Activated naive CD4-positive, alpha-beta T cell treated with anti-CD3 and anti-CD28 coated beads, Interleukin-2, amount 50 U/mL, for 24 hours (primary cell): ENCODE measurements around the gene SLC1A2.

Experiments
- H3K27ac Mint-ChIP-seq: one replicate; pipeline ENCODE4 v1.8.0; 2021; ENCODE audit warnings: mild to moderate bottlenecking, mixed read lengths
- H3K27me3 Mint-ChIP-seq: one replicate; pipeline ENCODE4 v1.8.0; 2021; ENCODE audit warnings: mixed read lengths
- H3K36me3 Mint-ChIP-seq: one replicate; pipeline ENCODE4 v1.8.0; 2021; ENCODE audit warnings: mixed read lengths
- H3K4me1 Mint-ChIP-seq: one replicate; pipeline ENCODE4 v1.8.0; 2021; ENCODE audit warnings: mixed read lengths
- H3K4me3 Mint-ChIP-seq: one replicate; pipeline ENCODE4 v1.8.0; 2021; ENCODE audit warnings: mild to moderate bottlenecking, mixed read lengths
- H3K9me3 Mint-ChIP-seq: one replicate; pipeline ENCODE4 v1.8.0; 2021; ENCODE audit warnings: mixed read lengths

Gene SLC1A2

DNA sequence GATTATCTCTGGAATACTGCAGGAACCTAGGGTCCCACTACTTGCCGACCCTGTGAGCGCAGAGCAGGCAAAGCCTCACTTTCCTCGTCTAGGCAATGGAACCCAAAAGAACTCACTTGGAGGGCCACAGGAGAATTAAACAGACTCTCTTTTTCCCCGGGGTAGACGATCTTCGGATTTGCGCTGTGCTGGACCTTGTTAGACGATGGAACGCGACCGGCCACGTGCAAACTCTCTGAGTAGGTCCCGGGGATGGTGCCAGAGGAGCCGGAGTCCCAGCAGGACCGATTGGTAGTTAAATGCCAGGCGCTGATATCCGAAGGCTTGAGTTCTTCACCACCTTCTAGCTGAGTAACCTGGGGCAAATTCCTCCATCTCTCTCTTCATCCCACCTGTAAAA lies 1.0 kb upstream of the SLC1A2 start:
- Mint-ChIP-seq H3K9me3 (no peaks in the 10 kb centered on the region), H3K36me3 (no peaks in the 10 kb centered on the region), H3K4me1 (peaks cover 16% of the 10 kb centered on the region), H3K4me3 (peak overlapping the region; percentile 71), H3K27ac (no peak overlapping the region), H3K27me3 (peaks cover 59% of the 10 kb centered on the region)

DNA sequence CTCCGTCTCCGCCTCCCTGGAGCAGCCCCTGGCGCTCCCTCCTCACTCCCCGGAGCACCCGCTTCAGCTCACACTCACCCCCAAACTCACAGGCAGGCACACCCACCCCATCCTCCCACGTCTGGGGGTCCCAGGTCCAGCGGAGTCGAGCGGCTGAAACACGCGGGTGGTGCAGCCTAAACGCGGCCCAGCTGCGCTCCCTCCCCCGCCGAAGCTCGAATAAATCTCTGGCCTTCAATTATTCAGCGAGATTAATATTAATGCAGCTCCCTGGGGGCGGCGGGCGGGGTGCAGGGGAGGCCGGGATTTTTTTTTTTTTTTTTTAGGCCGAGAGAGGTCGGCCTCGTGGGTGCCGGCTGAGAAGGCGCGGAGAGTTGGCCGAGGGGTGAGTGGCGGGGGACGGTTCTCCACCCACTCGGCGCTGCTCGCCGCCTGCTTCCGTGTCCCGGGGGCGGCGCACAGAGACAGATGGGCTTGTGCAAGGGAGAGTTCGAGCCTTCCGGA lies 524 bp upstream of the SLC1A2 start:
- H3K36me3 Mint-ChIP-seq, result no peaks in the 10 kb centered on the region
- H3K4me3 Mint-ChIP-seq, result peak overlapping the region; percentile 71
- H3K9me3 Mint-ChIP-seq, result no peaks in the 10 kb centered on the region
- peaks cover 16% of the 10 kb centered on the region for H3K4me1 Mint-ChIP-seq
- no peak overlapping the region for H3K27ac Mint-ChIP-seq
- peaks cover 58% of the 10 kb centered on the region for H3K27me3 Mint-ChIP-seq

DNA sequence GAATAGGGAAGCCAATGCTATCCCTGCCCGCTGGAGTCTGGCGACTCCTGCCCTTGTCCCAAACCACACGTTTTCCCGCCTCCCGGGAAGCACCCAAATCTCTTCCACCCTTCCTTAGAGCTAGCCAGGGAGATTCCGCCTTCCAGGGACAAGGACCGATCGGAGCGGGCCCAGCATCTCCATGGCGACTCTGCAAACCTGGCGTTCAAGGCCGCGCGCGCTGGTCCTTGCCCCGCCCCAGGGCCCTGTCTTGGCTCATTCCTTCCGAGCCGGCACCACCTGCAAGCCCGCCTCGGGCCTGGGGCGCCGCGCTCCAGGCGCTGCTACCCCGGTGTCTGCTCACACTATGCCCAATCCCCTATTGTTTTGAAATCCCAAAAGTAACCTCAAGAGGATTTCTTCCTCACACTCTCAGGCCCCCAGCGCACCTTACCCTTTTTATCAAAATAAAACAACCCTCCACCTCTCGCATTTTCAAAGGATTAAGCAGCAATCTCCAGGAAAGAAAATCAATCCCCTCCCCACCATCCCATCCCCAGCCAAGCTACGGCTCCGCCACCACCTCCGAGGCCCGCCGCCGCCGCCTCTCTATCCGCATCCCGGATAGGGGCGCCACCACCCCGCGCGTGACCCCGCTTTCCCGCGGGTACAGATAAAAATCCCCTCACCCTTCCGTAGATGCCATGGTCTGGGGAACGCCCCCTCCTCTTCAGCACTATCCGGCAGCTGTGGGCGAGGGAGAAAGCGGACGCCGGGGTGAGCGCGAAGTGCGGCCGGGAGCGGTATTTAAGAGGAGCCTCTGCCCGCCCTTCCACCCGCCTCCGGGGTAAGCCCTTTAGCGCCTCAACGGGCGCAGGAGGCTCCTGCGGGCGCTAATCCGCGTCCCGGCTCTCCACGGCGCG lies 825 bp downstream of the SLC1A2 start:
- H3K36me3 Mint-ChIP-seq, result no peaks in the 10 kb centered on the region
- H3K4me1 Mint-ChIP-seq, result peaks cover 16% of the 10 kb centered on the region
- peak overlapping the region; percentile 81 for H3K4me3 Mint-ChIP-seq
- H3K9me3 Mint-ChIP-seq, result no peaks in the 10 kb centered on the region
- H3K27ac Mint-ChIP-seq, result peak overlapping the region; percentile 62
- peaks cover 58% of the 10 kb centered on the region for H3K27me3 Mint-ChIP-seq

DNA sequence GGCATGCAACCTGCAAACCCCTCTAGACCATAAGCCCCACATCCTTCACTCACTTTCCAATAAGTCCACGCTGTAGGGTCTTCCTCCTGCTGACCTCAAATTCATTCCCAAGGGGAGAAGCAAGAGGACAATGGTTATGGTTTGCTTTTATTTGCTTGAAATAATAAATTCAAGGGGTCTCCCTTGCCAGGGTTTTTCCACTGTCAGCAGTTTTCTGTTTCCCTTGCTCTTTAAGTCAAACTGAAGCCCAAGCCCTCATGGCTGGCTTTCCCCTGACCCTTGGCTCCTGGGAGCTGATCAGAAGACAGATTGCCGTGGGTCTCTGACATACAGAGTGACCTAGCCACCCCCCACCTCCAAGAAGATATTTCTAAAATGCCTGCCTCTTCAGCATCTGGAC lies 3.9 kb downstream of the SLC1A2 start:
- no peaks in the 10 kb centered on the region for H3K36me3 Mint-ChIP-seq
- H3K9me3 Mint-ChIP-seq, result no peaks in the 10 kb centered on the region
- H3K4me3 Mint-ChIP-seq, result no peak overlapping the region
- H3K27ac Mint-ChIP-seq, result no peak overlapping the region
- peaks cover 9% of the 10 kb centered on the region for H3K4me1 Mint-ChIP-seq
- peaks cover 34% of the 10 kb centered on the region for H3K27me3 Mint-ChIP-seq

DNA sequence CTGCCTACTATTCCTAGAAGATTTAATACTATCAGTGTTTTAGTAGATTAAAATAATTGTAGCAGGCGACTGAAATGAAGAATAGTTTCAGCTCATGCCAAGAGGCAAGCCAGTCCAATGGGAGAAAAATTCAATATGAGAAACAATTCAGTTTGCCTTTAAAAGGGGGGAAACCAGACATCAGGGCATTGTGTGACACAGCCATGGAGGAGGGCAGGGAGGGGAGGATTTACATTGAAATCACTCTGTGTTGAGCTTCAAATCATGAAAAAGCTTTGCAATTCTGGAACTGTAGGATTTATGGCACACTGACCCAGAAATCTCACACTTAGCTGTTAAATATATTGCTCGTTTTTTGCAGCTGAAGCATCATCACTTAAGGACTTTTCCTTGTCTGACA lies 4.6 kb downstream of the SLC1A2 start:
- H3K4me1 Mint-ChIP-seq, result peaks cover 5% of the 10 kb centered on the region
- no peaks in the 10 kb centered on the region for H3K9me3 Mint-ChIP-seq
- H3K4me3 Mint-ChIP-seq, result no peak overlapping the region
- no peaks in the 10 kb centered on the region for H3K36me3 Mint-ChIP-seq
- no peak overlapping the region for H3K27ac Mint-ChIP-seq
- H3K27me3 Mint-ChIP-seq, result peaks cover 30% of the 10 kb centered on the region

DNA sequence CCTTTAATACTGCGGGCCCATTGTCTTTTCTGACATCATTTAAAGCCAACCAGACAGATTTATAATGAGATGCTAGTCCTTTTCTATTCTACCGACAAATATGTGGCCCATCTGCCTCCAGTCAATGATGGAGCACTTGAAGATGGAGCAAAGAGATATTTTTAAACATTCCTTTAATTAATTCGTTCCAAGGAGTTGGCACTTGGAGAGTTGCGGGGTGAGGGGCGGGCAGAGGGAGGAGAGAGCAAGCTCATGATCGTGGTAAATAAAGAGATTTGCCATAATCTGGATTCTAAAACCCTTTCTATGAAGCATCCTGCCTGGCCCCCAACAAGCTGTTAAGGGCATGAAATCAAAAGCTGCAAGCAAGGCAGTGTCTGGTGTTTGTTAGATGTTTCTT lies 5.0 kb downstream of the SLC1A2 start:
- Mint-ChIP-seq H3K4me1 (peaks cover 5% of the 10 kb centered on the region), H3K4me3 (no peak overlapping the region), H3K9me3 (no peaks in the 10 kb centered on the region), H3K27me3 (peaks cover 29% of the 10 kb centered on the region), H3K36me3 (no peaks in the 10 kb centered on the region), H3K27ac (no peak overlapping the region)

DNA sequence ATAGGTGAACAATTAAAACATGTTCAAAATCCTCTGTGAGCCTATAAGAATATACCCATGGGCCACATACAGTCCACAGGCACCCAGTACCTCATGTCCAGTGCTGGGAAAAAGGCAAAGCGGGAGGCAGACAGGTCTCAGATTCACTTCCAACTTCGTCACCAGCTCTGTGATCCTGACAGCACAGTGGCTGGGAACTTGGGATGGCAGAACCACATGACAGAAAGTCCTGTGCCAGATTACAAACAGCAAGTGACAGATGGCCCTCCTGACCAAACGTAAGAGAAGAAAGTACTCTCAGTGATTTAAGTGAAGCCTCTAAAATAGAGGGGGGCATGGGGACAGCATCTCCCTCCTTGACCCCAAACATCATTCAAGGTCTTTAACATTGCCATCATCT lies 5.8 kb downstream of the SLC1A2 start:
- Mint-ChIP-seq H3K4me3 (no peak overlapping the region), H3K4me1 (peaks cover 4% of the 10 kb centered on the region), H3K27me3 (peaks cover 28% of the 10 kb centered on the region), H3K9me3 (no peaks in the 10 kb centered on the region), H3K36me3 (no peaks in the 10 kb centered on the region), H3K27ac (no peak overlapping the region)

DNA sequence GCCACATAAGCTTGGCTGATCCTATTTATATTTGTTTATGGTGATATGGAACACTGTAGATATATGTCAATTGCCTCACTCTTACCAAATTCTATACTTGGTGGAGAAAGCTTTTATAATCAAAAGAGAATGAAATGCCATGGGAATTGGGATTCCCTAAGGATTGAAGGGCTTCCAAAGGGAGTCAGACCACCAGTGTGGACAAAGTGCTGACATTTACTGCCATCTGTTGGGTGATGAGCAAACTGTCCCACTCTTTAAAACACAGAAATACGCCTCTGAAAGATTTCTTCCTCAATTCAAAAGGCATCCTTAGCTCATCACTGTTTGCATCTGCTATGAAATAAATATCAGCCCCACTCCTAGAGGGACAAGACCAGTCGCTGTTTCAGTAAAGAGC lies 7.1 kb downstream of the SLC1A2 start:
- Mint-ChIP-seq H3K27me3 (peaks cover 18% of the 10 kb centered on the region), H3K4me3 (no peak overlapping the region), H3K27ac (no peak overlapping the region), H3K4me1 (no peaks in the 10 kb centered on the region), H3K9me3 (no peaks in the 10 kb centered on the region), H3K36me3 (no peaks in the 10 kb centered on the region)

DNA sequence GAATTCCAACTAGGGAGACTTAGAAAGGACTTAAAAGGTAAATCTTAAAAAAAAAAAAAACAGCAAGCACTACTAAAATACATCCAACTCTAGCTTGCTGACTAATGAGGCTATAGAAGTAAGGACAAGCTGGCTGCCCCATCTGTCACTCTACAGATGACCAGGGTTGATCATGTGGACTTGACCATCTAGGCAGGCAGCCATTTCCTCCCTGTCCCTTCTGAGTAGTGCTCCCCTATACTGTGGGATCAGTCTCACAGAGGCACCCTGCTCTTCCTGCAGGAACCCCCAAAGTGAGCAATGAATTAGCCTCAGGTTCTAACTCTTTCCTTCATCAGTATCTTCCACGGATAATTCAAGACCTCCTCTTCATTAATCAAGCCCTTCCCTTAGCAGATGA lies 12.3 kb downstream of the SLC1A2 start:
- Mint-ChIP-seq H3K9me3 (no peaks in the 10 kb centered on the region), H3K4me1 (no peaks in the 10 kb centered on the region), H3K4me3 (no peak overlapping the region), H3K27me3 (peaks cover 5% of the 10 kb centered on the region), H3K27ac (no peak overlapping the region), H3K36me3 (no peaks in the 10 kb centered on the region)

DNA sequence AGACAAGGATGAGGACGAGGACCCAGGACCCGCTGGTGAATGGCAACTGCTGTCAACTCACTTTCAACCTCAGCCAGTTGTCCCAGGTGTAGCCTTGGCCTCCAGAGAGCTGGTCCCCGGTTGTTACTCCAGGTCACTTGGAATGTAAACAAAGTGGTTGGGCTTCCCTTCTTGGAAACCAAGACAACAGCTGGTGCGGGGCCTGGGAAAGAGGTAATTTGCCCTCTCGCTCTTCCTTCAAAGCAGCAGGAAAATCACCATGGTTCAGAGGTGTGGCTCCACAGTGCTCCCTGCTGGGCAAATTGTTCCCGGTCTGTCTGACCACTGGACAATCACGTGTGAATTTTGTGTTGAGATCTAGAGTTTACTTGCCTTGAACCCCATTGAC lies 15.0 kb downstream of the SLC1A2 start:
- H3K36me3 Mint-ChIP-seq, result no peaks in the 10 kb centered on the region

DNA sequence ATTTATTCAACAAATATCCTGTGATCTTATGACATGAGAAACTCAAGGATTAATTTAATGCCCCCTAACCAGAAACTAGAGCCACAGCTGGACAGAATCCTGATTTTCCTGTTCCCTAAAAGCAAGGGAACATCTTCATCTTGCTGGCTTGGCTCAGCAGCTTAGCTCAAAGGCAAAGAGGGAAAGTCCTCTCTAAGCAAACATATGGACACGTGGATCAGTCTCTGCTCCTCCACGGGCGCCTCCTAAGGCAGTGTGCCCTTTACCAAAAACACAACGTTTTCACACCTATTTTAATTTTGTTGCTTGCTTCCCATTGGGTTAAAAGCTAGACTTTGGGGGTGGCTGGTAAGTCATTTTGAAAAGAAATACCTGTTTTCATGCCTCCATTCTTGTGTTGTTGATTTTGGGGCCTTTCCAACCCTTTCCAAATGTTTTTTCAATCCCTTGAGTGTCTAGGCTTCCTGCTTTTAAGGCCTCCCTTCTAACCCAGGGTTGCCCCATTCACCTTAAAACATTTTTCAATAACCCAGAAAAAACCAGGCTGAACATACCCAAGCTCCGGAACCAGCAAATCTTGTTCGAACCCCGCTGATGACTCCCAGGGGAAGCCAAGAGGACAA lies 15.5 kb downstream of the SLC1A2 start:
- Mint-ChIP-seq H3K36me3 (no peaks in the 10 kb centered on the region), H3K9me3 (no peaks in the 10 kb centered on the region), H3K27me3 (peaks cover 1% of the 10 kb centered on the region), H3K4me1 (no peaks in the 10 kb centered on the region), H3K4me3 (no peak overlapping the region), H3K27ac (no peak overlapping the region)

More for the DNA sequence above, 15.0 kb downstream of the SLC1A2 start:
- Mint-ChIP-seq H3K27ac (no peak overlapping the region), H3K4me3 (no peak overlapping the region), H3K4me1 (no peaks in the 10 kb centered on the region), H3K27me3 (peaks cover 1% of the 10 kb centered on the region), H3K9me3 (no peaks in the 10 kb centered on the region)

DNA sequence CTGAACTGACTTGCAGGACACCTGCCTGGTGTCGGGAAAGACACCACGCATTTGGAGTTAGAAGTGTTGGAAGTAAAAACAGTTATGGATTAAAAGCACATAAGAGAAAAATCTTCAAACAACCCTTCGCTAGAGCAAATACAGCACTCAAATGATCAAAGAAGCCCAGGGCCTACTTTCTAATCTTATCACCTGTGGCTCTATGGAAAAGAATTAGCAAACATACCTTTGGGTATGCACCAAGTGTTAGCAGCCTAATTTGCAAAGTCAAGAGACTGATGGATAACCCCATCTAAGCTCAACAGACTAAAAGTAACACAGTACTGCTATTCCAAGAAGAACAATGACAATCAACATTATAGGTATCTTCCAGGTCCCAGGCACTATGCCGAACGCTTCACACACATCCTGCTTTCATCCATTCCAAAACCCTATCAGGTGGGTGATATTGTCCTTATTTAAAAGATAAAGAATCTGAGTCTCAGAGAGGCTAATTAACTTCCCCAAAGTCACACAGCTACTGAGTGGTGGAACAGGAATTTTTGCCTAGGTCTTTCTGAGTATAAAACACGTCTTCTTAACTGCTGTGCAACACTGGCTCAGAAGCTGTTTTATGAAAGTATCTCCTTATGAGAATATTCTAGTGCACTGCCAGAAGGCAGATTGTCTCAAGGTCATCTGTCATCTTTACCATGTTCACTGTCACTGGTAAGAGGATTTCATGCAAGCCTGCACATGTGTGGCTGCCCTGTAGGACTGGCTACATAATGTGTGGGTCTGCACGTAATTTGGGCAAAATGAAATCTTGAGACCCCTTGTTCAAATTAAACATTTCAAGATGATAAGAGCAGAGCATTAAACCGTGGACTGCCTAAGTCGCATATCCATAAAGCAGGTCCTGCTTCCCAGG lies 16.4 kb downstream of the SLC1A2 start:
- Mint-ChIP-seq H3K27me3 (peaks cover 1% of the 10 kb centered on the region), H3K36me3 (no peaks in the 10 kb centered on the region), H3K27ac (no peak overlapping the region), H3K4me1 (no peaks in the 10 kb centered on the region), H3K4me3 (no peak overlapping the region), H3K9me3 (no peaks in the 10 kb centered on the region)

DNA sequence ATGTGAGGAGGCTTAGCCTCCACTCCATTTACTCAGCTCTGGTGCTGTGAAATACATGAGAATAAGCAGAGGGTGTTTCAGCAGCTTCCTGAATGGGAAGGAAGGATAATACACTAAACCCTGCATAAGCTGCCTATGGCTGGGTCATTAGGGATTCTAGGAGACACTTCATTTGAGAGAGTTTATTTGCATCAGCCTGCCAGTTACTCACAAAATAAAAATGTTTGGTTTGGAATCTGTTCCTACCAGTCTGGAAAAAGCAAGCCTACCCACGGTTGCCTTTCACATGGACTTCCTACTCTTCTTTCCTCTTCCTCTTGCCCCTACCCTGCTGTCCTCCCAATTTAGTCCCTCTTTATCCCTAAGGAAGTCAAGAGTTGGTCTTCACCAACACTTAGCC lies 20.5 kb downstream of the SLC1A2 start:
- no peaks in the 10 kb centered on the region for H3K9me3 Mint-ChIP-seq
- H3K36me3 Mint-ChIP-seq, result no peaks in the 10 kb centered on the region
- H3K27ac Mint-ChIP-seq, result no peak overlapping the region
- H3K4me3 Mint-ChIP-seq, result no peak overlapping the region
- H3K27me3 Mint-ChIP-seq, result peaks cover 1% of the 10 kb centered on the region
- peaks cover 8% of the 10 kb centered on the region for H3K4me1 Mint-ChIP-seq

DNA sequence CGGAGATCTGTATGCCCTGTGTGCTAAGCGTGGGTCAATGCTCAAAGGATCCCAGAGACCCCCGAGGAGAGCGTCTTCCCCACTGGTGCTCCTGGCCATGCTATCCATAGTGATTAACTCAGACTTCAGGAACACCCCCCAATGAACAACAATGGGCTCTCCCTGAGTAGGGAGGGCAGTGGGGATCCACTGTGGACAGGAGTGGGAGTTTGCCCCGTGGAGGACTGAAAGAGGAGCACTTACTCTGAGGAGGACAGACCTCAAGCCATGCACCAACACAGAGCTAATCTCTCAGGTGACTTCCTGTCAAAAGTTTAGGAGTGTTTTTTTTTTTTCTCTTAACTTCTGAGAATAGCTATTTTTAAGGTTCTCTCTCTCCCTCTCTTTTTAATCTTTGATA lies 24.4 kb downstream of the SLC1A2 start:
- no peak overlapping the region for H3K4me3 Mint-ChIP-seq
- H3K27ac Mint-ChIP-seq, result no peak overlapping the region
- H3K4me1 Mint-ChIP-seq, result peaks cover 35% of the 10 kb centered on the region
- no peaks in the 10 kb centered on the region for H3K9me3 Mint-ChIP-seq
- no peaks in the 10 kb centered on the region for H3K36me3 Mint-ChIP-seq
- peaks cover 1% of the 10 kb centered on the region for H3K27me3 Mint-ChIP-seq

DNA sequence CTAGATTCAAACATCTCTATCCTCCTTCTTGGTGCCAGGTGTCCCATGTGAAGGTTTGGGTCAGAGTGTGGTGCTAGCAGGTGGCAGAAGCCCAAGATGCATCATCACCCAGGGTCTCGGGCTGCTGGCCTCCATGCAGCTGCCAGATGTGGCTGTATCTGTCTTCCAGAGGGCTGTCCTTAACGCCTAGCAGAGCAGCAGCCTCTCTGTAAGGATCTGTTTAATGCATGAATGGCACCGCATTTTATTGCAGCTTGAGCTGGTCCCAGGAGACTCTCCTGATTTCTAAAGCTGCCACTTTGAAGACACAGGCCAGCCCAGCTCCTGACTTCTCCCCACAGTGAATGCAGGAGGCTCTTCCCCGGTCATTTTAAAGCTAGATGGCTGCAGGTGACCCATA lies 26.3 kb downstream of the SLC1A2 start:
- Mint-ChIP-seq H3K4me3 (no peak overlapping the region), H3K36me3 (no peaks in the 10 kb centered on the region), H3K4me1 (peaks cover 38% of the 10 kb centered on the region), H3K27me3 (peaks cover 1% of the 10 kb centered on the region), H3K27ac (no peak overlapping the region), H3K9me3 (no peaks in the 10 kb centered on the region)
